PC-9 (cell line): Measurements from ENCODE around the gene RYR3. TPM values are rescaled to one million over a fixed set of nuclear protein-coding genes. Genes with fewer than 3 reads are reported as not detected.

Experiments
- BruUV-seq: library from RNA; stranded (reverse); fragments of 400-500 nt; replicated peaks from 2 replicates; lab custom pipeline; 2021; lab: Mats Ljungman, UMichigan
- CTCF ChIA-PET: fragments of 300-600 bp; sonication (Branson Sonifier 250); formaldehyde crosslinking; loops from one replicate; lab custom pipeline; 2022; ENCODE audit warnings: antibody characterized with exemption; lab: Charles Lee
- POLR2A ChIA-PET: fragments of 300-600 bp; sonication (Branson Sonifier 250); formaldehyde crosslinking; loops from one replicate; lab custom pipeline; 2022; ENCODE audit warnings: antibody characterized with exemption; ENCODE audit not compliant: unreplicated experiment; lab: Charles Lee
- DNase-seq, 2 experiments: peaks; one replicate each; pipeline versions ENCODE4 v3.0.0 to v3.0.0-alpha.2; 2015 to 2022; ENCODE audit warnings: mixed read lengths in 1 of 2
- H2AFZ ChIP-seq: fragments of 200-600 bp; sonication (generic); 2 replicates; pipeline ENCODE4 v1.8.1; 2017; ENCODE audit warnings: antibody characterized with exemption
- H3F3A ChIP-seq: fragments of 200-600 bp; sonication (generic); 2 replicates; pipeline ENCODE4 v1.8.1; 2017; ENCODE audit warnings: antibody characterized with exemption, mild to moderate bottlenecking, low read depth; ENCODE audit not compliant: insufficient read depth
- H3K27ac ChIP-seq: fragments of 200-600 bp; sonication (generic); 2 replicates; pipeline ENCODE4 v1.6.1; 2016; ENCODE audit warnings: mixed run types
- H3K27me3 ChIP-seq: fragments of 200-600 bp; sonication (generic); 2 replicates; pipeline ENCODE4 v1.6.1; 2016; ENCODE audit warnings: low read depth, mixed run types; ENCODE audit not compliant: insufficient read depth
- H3K36me3 ChIP-seq: fragments of 200-600 bp; sonication (generic); 2 replicates; pipeline ENCODE4 v1.6.1; 2016; ENCODE audit warnings: low read depth, mixed run types
- H3K4me1 ChIP-seq: fragments of 200-600 bp; sonication (generic); replicated peaks from 2 replicates; pipeline ENCODE4 v1.6.1; 2016; ENCODE audit warnings: mixed run types; ENCODE audit not compliant: insufficient read depth
- H3K4me2 ChIP-seq: fragments of 200-600 bp; sonication (generic); 2 replicates; pipeline ENCODE4 v1.6.1; 2017; ENCODE audit warnings: mixed run types
- H3K4me3 ChIP-seq: fragments of 200-600 bp; sonication (generic); 2 replicates; pipeline ENCODE4 v1.6.1; 2016; ENCODE audit warnings: mixed run types
- H3K79me2 ChIP-seq: fragments of 200-600 bp; sonication (generic); 2 replicates; pipeline ENCODE4 v1.6.1; 2017; ENCODE audit warnings: low read depth, mixed run types
- H3K9me2 ChIP-seq: fragments of 200-600 bp; sonication (generic); 2 replicates; pipeline ENCODE4 v1.8.1; 2017; ENCODE audit warnings: mild to moderate bottlenecking; ENCODE audit not compliant: insufficient read depth
- H3K9me3 ChIP-seq: fragments of 200-600 bp; sonication (generic); 2 replicates; pipeline ENCODE4 v1.8.1; 2016; ENCODE audit warnings: low read depth; ENCODE audit not compliant: insufficient read depth
- H4K20me1 ChIP-seq: fragments of 200-600 bp; sonication (generic); 2 replicates; pipeline ENCODE4 v1.8.1; 2017; ENCODE audit not compliant: insufficient read depth
- EZH2 ChIP-seq: fragments of 200-600 bp; sonication (generic); IDR thresholded peaks from 2 replicates; pipeline ENCODE4 v1.8.0; 2017; ENCODE audit warnings: antibody characterized with exemption, low read depth
- intact Hi-C: fragments of 100-400 bp; cut with micrococcal nuclease; formaldehyde crosslinking; loops from one replicate; pipeline ENCODE4 v1.10.0; 2022; ENCODE audit not compliant: unreplicated experiment
- total RNA-seq: library from RNA; stranded (reverse); gene quantifications from 2 replicates; pipeline ENCODE4 v1.2.3, GENCODE V29; 2021
- TF ChIP-seq, protein P1 (sequence below): fragments of 200-600 bp; sonication (generic); conservative IDR thresholded peaks from 2 replicates; pipeline ENCODE4 v1.6.1; 2017; ENCODE audit warnings: mixed run types, antibody characterized with exemption, mild to moderate bottlenecking, moderate library complexity

RYR3 gene
- total RNA-seq, 1 experiment from 2014 or later: 0.15 TPM

DNA sequence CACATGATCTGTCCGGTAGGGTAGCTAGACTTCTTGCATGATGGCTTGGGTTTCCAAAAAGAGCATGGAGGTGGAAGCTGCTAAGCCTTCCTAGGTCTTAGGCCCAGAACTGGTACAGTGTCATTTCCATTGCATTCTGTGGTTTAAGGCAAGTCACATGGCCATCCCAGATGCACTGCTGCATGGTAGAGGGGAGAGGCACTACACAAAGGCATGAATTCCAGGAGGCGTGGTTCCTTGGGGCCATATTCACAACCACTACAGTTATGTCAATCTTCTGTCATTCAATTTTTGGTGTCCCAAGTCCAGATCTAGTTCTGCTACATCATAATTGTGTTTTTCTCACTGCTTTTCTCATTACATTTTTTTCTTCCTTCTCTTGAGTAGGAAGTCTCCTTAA lies 535.4 kb downstream of the RYR3 start:
- no peak overlapping the region for H3K4me3 ChIP-seq
- intact Hi-C loops: loop anchor here (2.0 kb wide), 1 partner anchor 15 kb away; no protein-coding TSS in a partner anchor
- no peaks in the 10 kb centered on the region for H3K36me3 ChIP-seq
- no peaks in the 10 kb centered on the region for H4K20me1 ChIP-seq
- H3K4me1 ChIP-seq: no peaks in the 10 kb centered on the region
- H3K79me2 ChIP-seq: no peaks in the 10 kb centered on the region
- H3K9me3 ChIP-seq: no peaks in the 10 kb centered on the region
- CTCF ChIA-PET: no interaction called here
- H3K27ac ChIP-seq: no peak overlapping the region
- no peaks in the 10 kb centered on the region for H3F3A ChIP-seq
- POLR2A ChIA-PET: no interaction called here
- no peak for TF ChIP-seq EZH2
- TF ChIP-seq, protein P1, sequence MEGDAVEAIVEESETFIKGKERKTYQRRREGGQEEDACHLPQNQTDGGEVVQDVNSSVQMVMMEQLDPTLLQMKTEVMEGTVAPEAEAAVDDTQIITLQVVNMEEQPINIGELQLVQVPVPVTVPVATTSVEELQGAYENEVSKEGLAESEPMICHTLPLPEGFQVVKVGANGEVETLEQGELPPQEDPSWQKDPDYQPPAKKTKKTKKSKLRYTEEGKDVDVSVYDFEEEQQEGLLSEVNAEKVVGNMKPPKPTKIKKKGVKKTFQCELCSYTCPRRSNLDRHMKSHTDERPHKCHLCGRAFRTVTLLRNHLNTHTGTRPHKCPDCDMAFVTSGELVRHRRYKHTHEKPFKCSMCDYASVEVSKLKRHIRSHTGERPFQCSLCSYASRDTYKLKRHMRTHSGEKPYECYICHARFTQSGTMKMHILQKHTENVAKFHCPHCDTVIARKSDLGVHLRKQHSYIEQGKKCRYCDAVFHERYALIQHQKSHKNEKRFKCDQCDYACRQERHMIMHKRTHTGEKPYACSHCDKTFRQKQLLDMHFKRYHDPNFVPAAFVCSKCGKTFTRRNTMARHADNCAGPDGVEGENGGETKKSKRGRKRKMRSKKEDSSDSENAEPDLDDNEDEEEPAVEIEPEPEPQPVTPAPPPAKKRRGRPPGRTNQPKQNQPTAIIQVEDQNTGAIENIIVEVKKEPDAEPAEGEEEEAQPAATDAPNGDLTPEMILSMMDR: no peak
- no peak overlapping the region for H2AFZ ChIP-seq
- H3K9me2 ChIP-seq: no peaks in the 10 kb centered on the region
- DNase-seq: peak in 1 of 2 experiments; percentile 59
- H3K4me2 ChIP-seq: no peak overlapping the region
- no peaks in the 10 kb centered on the region for H3K27me3 ChIP-seq
- no TSS peak for BruUV-seq

DNA sequence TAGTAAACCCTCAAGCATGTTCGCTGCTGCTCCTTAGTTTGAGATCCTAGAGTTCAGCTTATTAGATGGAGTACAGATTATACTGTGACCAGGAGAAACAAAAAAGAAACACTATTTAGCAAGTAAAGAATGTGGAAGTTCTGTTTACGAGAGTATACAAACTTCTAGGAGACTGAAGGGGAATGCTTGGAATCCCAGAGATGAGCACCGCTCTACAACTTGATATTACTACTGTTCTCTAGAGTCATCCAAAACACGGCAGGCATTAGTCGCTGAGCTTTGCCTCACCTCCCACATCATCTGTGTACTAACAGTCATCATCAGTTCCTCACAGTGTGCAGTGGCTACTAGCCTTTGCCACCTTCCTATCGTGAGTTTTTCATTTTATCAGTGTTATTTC lies 536.1 kb downstream of the RYR3 start:
- Histone ChIP-seq H4K20me1 (no peaks in the 10 kb centered on the region), H3K4me3 (no peak overlapping the region), H3K9me2 (no peaks in the 10 kb centered on the region), H3K9me3 (no peaks in the 10 kb centered on the region), H3K79me2 (no peaks in the 10 kb centered on the region), H3F3A (no peaks in the 10 kb centered on the region), H3K4me2 (no peak overlapping the region), H3K36me3 (no peaks in the 10 kb centered on the region), H3K27ac (no peak overlapping the region), H3K4me1 (no peaks in the 10 kb centered on the region), H2AFZ (no peak overlapping the region), H3K27me3 (no peaks in the 10 kb centered on the region)
- no TSS peak for BruUV-seq
- TF ChIP-seq, protein P1: no peak
- TF ChIP-seq EZH2: no peak
- DNase-seq: no peak
- CTCF ChIA-PET: no interaction called here
- intact Hi-C loops: loop anchor here (2.0 kb wide), 1 partner anchor 14 kb away; no protein-coding TSS in a partner anchor
- POLR2A ChIA-PET: interaction anchor here (0.6 kb wide), 1 partner anchor 15 kb away, joined by 5 read pairs; no protein-coding TSS in a partner anchor

DNA sequence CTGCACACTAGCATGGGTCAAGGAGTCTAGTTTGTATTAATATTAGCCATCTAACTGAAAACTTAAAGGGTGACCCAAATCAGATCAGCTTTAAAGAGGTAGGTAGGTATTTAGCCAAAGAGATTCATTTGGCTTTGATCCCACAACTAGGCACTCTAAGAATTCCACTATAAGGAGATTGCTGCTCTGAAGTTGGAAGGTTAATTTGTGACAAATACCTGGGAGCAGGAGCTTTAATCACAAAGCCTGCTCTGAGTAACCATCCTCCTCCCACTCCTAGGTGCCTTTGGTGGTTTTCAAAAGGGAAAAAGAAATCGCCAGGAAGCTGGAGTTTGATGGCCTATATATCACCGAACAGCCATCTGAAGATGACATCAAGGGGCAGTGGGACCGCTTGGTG lies 537.2 kb downstream of the RYR3 start:
- intact Hi-C loops: no loop called here
- Histone ChIP-seq H3K79me2 (no peaks in the 10 kb centered on the region), H2AFZ (no peak overlapping the region), H3K27me3 (no peaks in the 10 kb centered on the region), H3K4me2 (no peak overlapping the region), H3K36me3 (no peaks in the 10 kb centered on the region), H3K4me1 (peaks cover 9% of the 10 kb centered on the region), H3K4me3 (no peak overlapping the region), H3K9me2 (no peaks in the 10 kb centered on the region), H4K20me1 (no peaks in the 10 kb centered on the region), H3K27ac (no peak overlapping the region), H3F3A (peaks cover 10% of the 10 kb centered on the region; the same call in 1 of the 2 replicates), H3K9me3 (no peaks in the 10 kb centered on the region)
- ChIA-PET POLR2A (no interaction called here), CTCF (no interaction called here)
- TF ChIP-seq, protein P1: no peak
- TF ChIP-seq EZH2: no peak
- no TSS peak for BruUV-seq
- DNase-seq: no peak
